ENCODE results near the gene C13orf46. TPM values are rescaled to one million over a fixed set of nuclear protein-coding genes. Genes with fewer than 3 reads are reported as not detected.

C13orf46 gene
- total RNA-seq, 1 donor from 2014 or later = not detected

DNA sequence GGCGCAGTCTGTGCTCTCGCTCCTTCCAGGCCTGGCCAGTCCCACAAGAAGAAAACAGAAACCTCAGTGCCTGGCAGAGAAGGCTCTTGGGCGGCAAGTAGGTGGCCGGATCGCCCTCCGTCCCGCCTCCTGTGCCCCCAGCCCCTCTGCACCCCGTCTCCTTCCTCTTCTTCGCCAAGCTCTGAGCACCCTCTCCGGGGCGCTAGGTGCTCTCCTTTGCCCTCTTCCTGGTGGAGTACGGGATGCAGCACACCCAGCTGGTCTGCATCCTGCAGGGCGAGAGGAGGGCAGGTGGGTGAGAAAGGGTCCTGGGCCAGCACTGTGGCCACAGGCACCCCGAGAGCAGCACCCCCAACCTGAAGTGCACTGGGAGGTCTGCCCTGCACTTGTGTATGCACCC lies 17.3 kb downstream of the C13orf46 start:
- TF ChIP-seq EZH2phosphoT487 (IDR thresholded peaks at IDR 0.05) (no peak), EZH2 (IDR thresholded peaks at IDR 0.05) (no peak)
- TF ChIP-seq, protein P1, sequence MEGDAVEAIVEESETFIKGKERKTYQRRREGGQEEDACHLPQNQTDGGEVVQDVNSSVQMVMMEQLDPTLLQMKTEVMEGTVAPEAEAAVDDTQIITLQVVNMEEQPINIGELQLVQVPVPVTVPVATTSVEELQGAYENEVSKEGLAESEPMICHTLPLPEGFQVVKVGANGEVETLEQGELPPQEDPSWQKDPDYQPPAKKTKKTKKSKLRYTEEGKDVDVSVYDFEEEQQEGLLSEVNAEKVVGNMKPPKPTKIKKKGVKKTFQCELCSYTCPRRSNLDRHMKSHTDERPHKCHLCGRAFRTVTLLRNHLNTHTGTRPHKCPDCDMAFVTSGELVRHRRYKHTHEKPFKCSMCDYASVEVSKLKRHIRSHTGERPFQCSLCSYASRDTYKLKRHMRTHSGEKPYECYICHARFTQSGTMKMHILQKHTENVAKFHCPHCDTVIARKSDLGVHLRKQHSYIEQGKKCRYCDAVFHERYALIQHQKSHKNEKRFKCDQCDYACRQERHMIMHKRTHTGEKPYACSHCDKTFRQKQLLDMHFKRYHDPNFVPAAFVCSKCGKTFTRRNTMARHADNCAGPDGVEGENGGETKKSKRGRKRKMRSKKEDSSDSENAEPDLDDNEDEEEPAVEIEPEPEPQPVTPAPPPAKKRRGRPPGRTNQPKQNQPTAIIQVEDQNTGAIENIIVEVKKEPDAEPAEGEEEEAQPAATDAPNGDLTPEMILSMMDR (IDR thresholded peaks at IDR 0.05) = no peak
- DNase-seq (ENCODE audit: low spot score) = no peak
- Histone ChIP-seq H3K4me2 (no peak overlapping the region), H3K27me3 (no peaks in the 10 kb centered on the region), H3K36me3 (no peaks in the 10 kb centered on the region), H3K4me1 (no peaks in the 10 kb centered on the region), H3K9me3 (ENCODE audit: low read depth) (peaks cover 12% of the 10 kb centered on the region), H3F3A (ENCODE audit: low read depth) (no peaks in the 10 kb centered on the region), H3K4me3 (no peak overlapping the region), H2AFZ (replicated peaks) (no peak overlapping the region), H3K27ac (no peak overlapping the region), H4K20me1 (ENCODE audit: low read depth) (no peaks in the 10 kb centered on the region), H3K9ac (no peak overlapping the region), H3K79me2 (ENCODE audit: low read depth) (no peaks in the 10 kb centered on the region)
- peaks cover 22% of the 10 kb centered on the region for H3K36me3 Mint-ChIP-seq
- peaks cover 4% of the 10 kb centered on the region for H3K4me1 Mint-ChIP-seq
- H3K9me3 Mint-ChIP-seq = peaks cover 43% of the 10 kb centered on the region
- no peak overlapping the region for H3K27ac Mint-ChIP-seq
- H3K4me3 Mint-ChIP-seq = no peak overlapping the region
- peaks cover 17% of the 10 kb centered on the region for H3K27me3 Mint-ChIP-seq (ENCODE audit: insufficient read depth, low read depth)

GRCh38 chr13:113955691-113956090 lies 18.2 kb downstream of the C13orf46 start:
- peaks cover 22% of the 10 kb centered on the region for H3K36me3 Mint-ChIP-seq
- no peaks in the 10 kb centered on the region for H3K4me1 ChIP-seq
- peaks cover 40% of the 10 kb centered on the region for H3K9me3 Mint-ChIP-seq
- H3K9me3 ChIP-seq (ENCODE audit: low read depth) = peaks cover 9% of the 10 kb centered on the region
- no peak for DNase-seq (ENCODE audit: low spot score)
- no peaks in the 10 kb centered on the region for H3F3A ChIP-seq (ENCODE audit: low read depth)
- peaks cover 5% of the 10 kb centered on the region for H3K4me1 Mint-ChIP-seq
- TF ChIP-seq EZH2phosphoT487 (IDR thresholded peaks at IDR 0.05) = no peak
- TF ChIP-seq, protein P1 (IDR thresholded peaks at IDR 0.05) = no peak
- TF ChIP-seq EZH2 (IDR thresholded peaks at IDR 0.05) = no peak
- no peak overlapping the region for H3K4me3 Mint-ChIP-seq
- no peak overlapping the region for H3K4me3 ChIP-seq
- H3K27ac Mint-ChIP-seq = no peak overlapping the region
- H3K36me3 ChIP-seq = no peaks in the 10 kb centered on the region
- no peak overlapping the region for H3K27ac ChIP-seq
- no peak overlapping the region for H3K9ac ChIP-seq
- H4K20me1 ChIP-seq (ENCODE audit: low read depth) = no peaks in the 10 kb centered on the region
- no peaks in the 10 kb centered on the region for H3K27me3 ChIP-seq
- H3K27me3 Mint-ChIP-seq (ENCODE audit: insufficient read depth, low read depth) = peaks cover 17% of the 10 kb centered on the region
- H2AFZ ChIP-seq (replicated peaks) = no peak overlapping the region
- H3K4me2 ChIP-seq = no peak overlapping the region
- H3K79me2 ChIP-seq (ENCODE audit: low read depth) = no peaks in the 10 kb centered on the region

DNA sequence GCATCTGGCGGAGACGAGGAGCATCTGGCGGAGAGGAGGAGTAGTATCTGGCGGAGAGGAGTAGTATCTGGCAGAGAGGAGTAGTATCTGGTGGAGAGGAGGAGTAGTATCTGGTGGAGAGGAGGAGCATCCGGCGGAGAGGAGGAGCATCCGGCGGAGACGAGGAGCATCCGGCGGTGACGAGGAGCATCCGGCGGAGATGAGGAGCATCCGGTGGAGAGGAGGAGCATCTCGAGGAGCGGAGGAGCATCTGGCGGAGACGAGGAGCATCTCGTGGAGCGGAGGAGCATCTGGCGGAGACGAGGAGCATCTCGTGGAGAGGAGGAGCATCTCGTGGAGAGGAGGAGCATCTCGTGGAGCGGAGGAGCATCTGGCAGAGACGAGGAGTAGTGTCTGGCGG lies 18.6 kb downstream of the C13orf46 start:
- Histone ChIP-seq H3K4me2 (no peak overlapping the region), H3F3A (ENCODE audit: low read depth) (no peaks in the 10 kb centered on the region), H4K20me1 (ENCODE audit: low read depth) (no peaks in the 10 kb centered on the region), H3K4me3 (no peak overlapping the region), H2AFZ (replicated peaks) (no peak overlapping the region), H3K36me3 (no peaks in the 10 kb centered on the region), H3K27me3 (no peaks in the 10 kb centered on the region), H3K27ac (no peak overlapping the region), H3K79me2 (ENCODE audit: low read depth) (no peaks in the 10 kb centered on the region), H3K4me1 (no peaks in the 10 kb centered on the region), H3K9ac (no peak overlapping the region), H3K9me3 (ENCODE audit: low read depth) (peaks cover 4% of the 10 kb centered on the region)
- Mint-ChIP-seq H3K36me3 (peaks cover 19% of the 10 kb centered on the region), H3K27ac (no peak overlapping the region), H3K4me3 (no peak overlapping the region), H3K4me1 (peaks cover 5% of the 10 kb centered on the region), H3K27me3 (ENCODE audit: insufficient read depth, low read depth) (peaks cover 17% of the 10 kb centered on the region), H3K9me3 (peaks cover 37% of the 10 kb centered on the region)
- TF ChIP-seq EZH2phosphoT487 (IDR thresholded peaks at IDR 0.05) = no peak
- TF ChIP-seq, protein P1 (IDR thresholded peaks at IDR 0.05) = no peak
- no peak for TF ChIP-seq EZH2 (IDR thresholded peaks at IDR 0.05)
- DNase-seq (ENCODE audit: low spot score) = no peak
